A673 (cell line): ENCODE results near the gene FTSJ3. TPM values are rescaled to one million over a fixed set of nuclear protein-coding genes. Genes with fewer than 3 reads are reported as not detected.

Experiments
- BruUV-seq: library from RNA; stranded (reverse); fragments of 400-500 nt; replicated peaks from 2 replicates; lab custom pipeline; 2021; lab: Mats Ljungman, UMichigan
- CTCF ChIA-PET: fragments of 300-600 bp; sonication (Branson Sonifier 250); formaldehyde crosslinking; loops from one replicate; lab custom pipeline; 2022; ENCODE audit warnings: antibody characterized with exemption; lab: Charles Lee
- POLR2A ChIA-PET: fragments of 300-600 bp; sonication (Branson Sonifier 250); formaldehyde crosslinking; loops from one replicate; lab custom pipeline; 2022; ENCODE audit warnings: antibody characterized with exemption; ENCODE audit not compliant: low non-redundant PET; lab: Charles Lee
- DNase-seq: peaks from one replicate; pipeline ENCODE4 v3.0.0-alpha.2; 2015; ENCODE audit warnings: low spot score
- H3K27ac ChIP-seq: fragments of 200-600 bp; sonication (generic); 2 replicates; pipeline ENCODE4 v1.5.1; 2016; ENCODE audit warnings: mixed run types, low read depth, mild to moderate bottlenecking, mixed read lengths, antibody characterized with exemption, low read length; ENCODE audit not compliant: poor library complexity, severe bottlenecking
- H3K27me3 ChIP-seq: fragments of 200-600 bp; sonication (generic); replicated peaks from 2 replicates; pipeline ENCODE4 v1.6.1; 2017; ENCODE audit warnings: mixed run types, low read depth, mild to moderate bottlenecking, mixed read lengths, antibody characterized with exemption, low read length; ENCODE audit not compliant: insufficient read depth, poor library complexity
- H3K36me3 ChIP-seq: fragments of 200-600 bp; sonication (generic); 2 replicates; pipeline ENCODE4 v1.6.1; 2016; ENCODE audit warnings: mixed run types, mild to moderate bottlenecking, mixed read lengths, antibody characterized with exemption, low read length; ENCODE audit not compliant: insufficient read depth, poor library complexity, severe bottlenecking
- H3K4me1 ChIP-seq: fragments of 200-600 bp; sonication (generic); 2 replicates; pipeline ENCODE4 v1.6.1; 2017; ENCODE audit warnings: mixed run types, mild to moderate bottlenecking, mixed read lengths, antibody characterized with exemption, low read length; ENCODE audit not compliant: insufficient read depth, poor library complexity, severe bottlenecking
- H3K4me3 ChIP-seq: fragments of 200-600 bp; sonication (generic); 2 replicates; pipeline ENCODE4 v1.5.1; 2016; ENCODE audit warnings: low read depth, mixed run types, mild to moderate bottlenecking, mixed read lengths, low read length; ENCODE audit not compliant: poor library complexity, severe bottlenecking
- H3K9me3 ChIP-seq: fragments of 200-600 bp; sonication (generic); 2 replicates; pipeline ENCODE4 v1.6.1; 2016; ENCODE audit warnings: mixed run types, low read depth, mild to moderate bottlenecking, mixed read lengths, antibody characterized with exemption, low read length; ENCODE audit not compliant: poor library complexity, severe bottlenecking
- EZH2 ChIP-seq: fragments of 200-600 bp; sonication (generic); IDR thresholded peaks from 2 replicates; pipeline ENCODE4 v1.6.1; 2017; ENCODE audit warnings: borderline replicate concordance, low read depth, mild to moderate bottlenecking, mixed read lengths, antibody characterized with exemption, low read length; ENCODE audit not compliant: poor library complexity, severe bottlenecking
- intact Hi-C: fragments of 100-400 bp; cut with micrococcal nuclease; formaldehyde crosslinking; loops from one replicate; pipeline ENCODE4 v1.10.0; 2022; ENCODE audit not compliant: unreplicated experiment
- total RNA-seq: library from RNA; stranded (reverse); gene quantifications from 2 replicates; pipeline ENCODE4 v1.2.3, GENCODE V29; 2021
- TF ChIP-seq, protein P1 (sequence below): fragments of 300-800, 200-600 bp; sonication (generic); conservative IDR thresholded peaks from 2 replicates; pipeline ENCODE4 v1.5.1; 2017; ENCODE audit warnings: low read depth, mild to moderate bottlenecking, antibody characterized with exemption, low read length, moderate library complexity, mixed read lengths

The FTSJ3 gene
- total RNA-seq, 1 experiment from 2014 or later: 90.4 TPM

DNA sequence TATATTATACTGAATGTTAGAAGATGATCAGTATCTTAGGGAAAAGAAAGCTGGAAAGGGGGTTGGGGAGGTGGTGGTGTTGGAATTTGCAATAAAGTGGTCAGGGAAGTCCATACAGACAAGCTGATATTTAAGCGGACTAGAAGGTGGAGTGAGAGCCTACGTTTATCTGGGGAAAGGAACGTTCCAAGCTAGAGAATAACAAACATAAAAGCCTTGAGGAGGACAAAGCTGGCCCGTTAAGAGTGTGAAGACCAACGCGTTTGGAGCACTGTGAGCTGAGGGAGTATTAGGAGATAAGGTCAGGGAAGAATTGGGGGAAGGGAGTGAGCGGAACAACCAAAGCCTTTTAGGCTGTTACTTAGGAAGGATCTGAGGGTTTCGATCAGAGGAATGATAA lies 52.0 kb downstream of the FTSJ3 start:
- Histone ChIP-seq H3K36me3 (peaks cover 34% of the 10 kb centered on the region), H3K27me3 (no peaks in the 10 kb centered on the region), H3K9me3 (no peaks in the 10 kb centered on the region), H3K4me3 (peak overlapping the region; percentile 70), H3K27ac (peak overlapping the region; percentile 99), H3K4me1 (peaks cover 10% of the 10 kb centered on the region)
- intact Hi-C loops: no loop called here
- ChIA-PET POLR2A (no interaction called here), CTCF (no interaction called here)
- no peak for DNase-seq
- TF ChIP-seq, protein P1, sequence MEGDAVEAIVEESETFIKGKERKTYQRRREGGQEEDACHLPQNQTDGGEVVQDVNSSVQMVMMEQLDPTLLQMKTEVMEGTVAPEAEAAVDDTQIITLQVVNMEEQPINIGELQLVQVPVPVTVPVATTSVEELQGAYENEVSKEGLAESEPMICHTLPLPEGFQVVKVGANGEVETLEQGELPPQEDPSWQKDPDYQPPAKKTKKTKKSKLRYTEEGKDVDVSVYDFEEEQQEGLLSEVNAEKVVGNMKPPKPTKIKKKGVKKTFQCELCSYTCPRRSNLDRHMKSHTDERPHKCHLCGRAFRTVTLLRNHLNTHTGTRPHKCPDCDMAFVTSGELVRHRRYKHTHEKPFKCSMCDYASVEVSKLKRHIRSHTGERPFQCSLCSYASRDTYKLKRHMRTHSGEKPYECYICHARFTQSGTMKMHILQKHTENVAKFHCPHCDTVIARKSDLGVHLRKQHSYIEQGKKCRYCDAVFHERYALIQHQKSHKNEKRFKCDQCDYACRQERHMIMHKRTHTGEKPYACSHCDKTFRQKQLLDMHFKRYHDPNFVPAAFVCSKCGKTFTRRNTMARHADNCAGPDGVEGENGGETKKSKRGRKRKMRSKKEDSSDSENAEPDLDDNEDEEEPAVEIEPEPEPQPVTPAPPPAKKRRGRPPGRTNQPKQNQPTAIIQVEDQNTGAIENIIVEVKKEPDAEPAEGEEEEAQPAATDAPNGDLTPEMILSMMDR: no peak
- no peak for TF ChIP-seq EZH2
- BruUV-seq: no TSS peak

DNA sequence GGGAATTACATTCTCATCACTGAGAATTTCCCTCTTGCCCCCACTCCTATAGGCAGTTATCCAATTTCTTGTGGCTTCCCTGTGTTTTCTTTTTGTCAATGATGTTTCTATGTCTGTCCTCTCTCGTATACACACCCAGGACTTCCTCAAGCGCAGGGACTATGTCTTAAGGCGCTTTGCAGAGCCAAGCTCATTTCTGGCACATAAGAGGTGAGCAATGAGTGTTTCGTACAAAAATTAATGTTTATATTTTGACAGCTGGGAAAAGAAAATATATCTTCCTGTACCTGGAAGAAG lies 52.5 kb downstream of the FTSJ3 start:
- ChIA-PET POLR2A (interaction anchor here (0.9 kb wide), 1 partner anchor 15 kb away, joined by 3 read pairs; no protein-coding TSS in a partner anchor), CTCF (no interaction called here)
- H3K4me1 ChIP-seq: peaks cover 10% of the 10 kb centered on the region
- DNase-seq: no peak
- H3K27me3 ChIP-seq: no peaks in the 10 kb centered on the region
- peak overlapping the region; percentile 99 for H3K27ac ChIP-seq
- BruUV-seq: TSS peak; percentile 29
- no peak for TF ChIP-seq EZH2
- TF ChIP-seq, protein P1: no peak
- peaks cover 35% of the 10 kb centered on the region for H3K36me3 ChIP-seq
- H3K9me3 ChIP-seq: no peaks in the 10 kb centered on the region
- intact Hi-C loops: no loop called here
- H3K4me3 ChIP-seq: peak overlapping the region; percentile 70

DNA sequence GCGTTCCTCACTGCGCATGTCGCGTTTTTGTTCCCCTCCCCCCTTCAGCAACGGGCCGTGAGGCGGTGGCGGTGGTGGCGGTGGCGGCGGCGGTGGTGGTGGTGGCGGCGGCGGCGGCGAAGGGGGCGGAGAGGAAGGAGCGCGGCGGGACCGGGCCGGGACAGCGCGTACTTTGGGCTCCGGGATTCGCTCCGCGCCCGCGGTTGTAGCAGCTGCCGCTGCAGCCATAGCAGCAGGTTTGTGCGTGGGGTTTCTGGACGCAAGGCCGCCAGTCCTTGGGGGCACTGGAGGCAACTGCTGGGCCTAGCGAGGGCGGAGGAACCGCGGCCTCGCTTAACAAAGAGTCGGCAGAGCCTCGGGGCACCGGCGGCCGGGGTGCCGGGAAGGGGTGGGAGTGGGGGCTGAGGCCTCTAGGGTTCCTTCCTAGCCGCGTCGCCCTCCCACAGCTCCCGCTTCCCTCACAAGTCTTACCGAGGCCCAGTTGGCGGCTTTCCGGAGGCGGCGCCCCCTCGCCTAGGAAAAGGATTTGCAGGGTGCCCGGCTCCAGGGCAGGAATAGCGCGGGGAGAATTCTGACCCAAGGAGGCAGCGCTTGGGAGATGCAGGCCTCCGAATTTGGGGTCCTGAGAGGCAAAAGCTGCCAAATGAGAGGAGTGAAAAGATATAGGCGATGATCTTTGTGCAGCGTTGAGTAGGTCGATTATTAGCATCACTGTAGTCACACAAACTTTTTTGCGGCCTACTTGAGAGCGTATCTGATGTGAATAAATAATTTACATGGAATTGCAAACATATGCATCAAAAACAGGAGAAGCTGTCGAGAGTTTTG lies 53.1 kb downstream of the FTSJ3 start, which contains the start of gene DDX42:
Gene DDX42, plus strand, starts transcription at position 30 of the 828 bp plus-strand sequence. CDS start 12,880 bp downstream, outside the sequence.
- no TSS peak for BruUV-seq
- peak; percentile 73 for DNase-seq
- Histone ChIP-seq H3K27ac (peak within 1 kb of the TSS; percentile 99), H3K27me3 (no peaks in the 10 kb centered on the region), H3K9me3 (no peaks in the 10 kb centered on the region), H3K4me1 (peaks cover 10% of the 10 kb centered on the region), H3K36me3 (peaks cover 31% of the 10 kb centered on the region), H3K4me3 (peak within 1 kb of the TSS; percentile 70)
- POLR2A ChIA-PET: interaction anchor here (0.6 to 0.9 kb wide), 2 partner anchors 16 to 32 kb away, joined by 3 to 15 read pairs; no protein-coding TSS in a partner anchor
- intact Hi-C loops: no loop called here
- TF ChIP-seq EZH2: no peak
- TF ChIP-seq, protein P1: peak; percentile 30; the same call in 1 of the 2 replicates
- CTCF ChIA-PET: interaction anchor here (0.6 to 0.7 kb wide), 2 partner anchors 53 to 59 kb away, joined by 3 read pairs; no protein-coding TSS in a partner anchor
